ENCODE data around the gene C6orf89.

C6orf89 gene

DNA sequence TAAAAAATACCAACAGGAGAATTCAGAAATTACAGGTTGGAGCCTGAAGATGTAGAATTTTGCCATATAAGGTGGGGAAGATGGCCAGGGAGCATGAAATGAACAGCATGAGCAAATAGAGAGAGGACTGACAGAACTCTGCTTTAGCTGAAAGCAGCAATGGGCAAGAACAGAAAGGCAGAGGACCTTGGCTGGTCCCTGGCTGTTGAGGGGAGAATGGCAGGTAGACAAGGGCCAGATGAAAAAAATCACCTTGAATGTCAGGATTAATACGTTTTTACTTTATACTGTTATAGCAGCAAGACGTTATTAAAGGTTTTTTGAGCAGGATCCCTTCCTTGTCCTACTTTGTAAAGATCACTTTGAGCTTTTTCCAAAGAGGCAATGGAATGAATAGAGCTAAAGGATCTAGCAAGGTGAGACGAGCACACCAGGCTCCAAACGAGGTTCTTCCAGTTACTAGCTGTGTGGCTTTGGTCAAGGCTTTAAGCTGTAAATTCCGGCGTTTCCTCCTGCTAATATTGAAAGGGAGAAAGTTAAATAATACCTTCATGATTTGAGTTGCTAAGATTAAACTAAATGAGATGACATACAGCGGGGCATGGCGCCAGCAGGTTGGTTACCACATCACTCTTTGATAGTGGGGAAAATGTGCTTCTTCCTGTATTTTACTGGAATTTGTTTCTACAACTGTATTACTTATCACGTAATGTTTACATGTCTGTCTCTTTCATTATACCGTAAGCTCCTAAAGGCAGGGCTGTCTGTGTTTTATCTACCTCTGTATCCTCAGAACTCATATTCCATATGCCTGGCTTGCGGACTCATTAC is 11.9 kb upstream of the C6orf89 start:
- Histone ChIP-seq H2BK120ac (ENCODE audit: low read depth, low read length) (no peak overlapping the region), H4K8ac (ENCODE audit: low read length) (no peak overlapping the region), H2AK5ac (ENCODE audit: low read length, severe bottlenecking) (no peak overlapping the region), H3K9me3 (ENCODE audit: control insufficient read depth, low read length) (no peaks in the 10 kb centered on the region), H3K27me3 (ENCODE audit: control insufficient read depth in 1 of 2, insufficient read depth in 1 of 2, low read length in 2 of 2) (no peaks in the 10 kb centered on the region), H3K36me3 (ENCODE audit: control insufficient read depth in 1 of 2, insufficient read depth in 2 of 2, low read depth in 1 of 2, low read length in 2 of 2) (peaks cover 0 to 12% of the 10 kb centered on the region in 2 experiments), H2AFZ (ENCODE audit: low read depth, low read length) (peak overlapping the region; percentile 33), H3K79me1 (replicated peaks; ENCODE audit: low read length, poor library complexity, severe bottlenecking) (peaks cover 19% of the 10 kb centered on the region), H2BK5ac (ENCODE audit: low read depth, low read length, poor library complexity, severe bottlenecking) (peak overlapping the region; percentile 12), H2BK15ac (ENCODE audit: low read depth, poor library complexity, severe bottlenecking) (no peak overlapping the region), H3K27ac (ENCODE audit: low read length, poor library complexity, severe bottlenecking) (peak overlapping the region; percentile 91), H3K9ac (ENCODE audit: low read length) (peak overlapping the region; percentile 92), H4K91ac (ENCODE audit: low read length) (no peak overlapping the region), H2BK12ac (ENCODE audit: low read length in 2 of 2) (peak overlapping the region in 1 of 2 experiments; percentile 24), H3K4ac (ENCODE audit: low read depth in 1 of 2, low read length in 2 of 2) (peak overlapping the region in 1 of 2 experiments; percentile 53), H3K18ac (ENCODE audit: low read depth in 1 of 2, low read length in 2 of 2) (no peak overlapping the region), H3K23ac (ENCODE audit: low read length in 2 of 2) (no peak overlapping the region), H3K4me2 (ENCODE audit: low read length, poor library complexity, severe bottlenecking) (peak overlapping the region; percentile 63), H3K4me3 (ENCODE audit: insufficient read depth in 1 of 2, low read depth in 1 of 2, low read length in 2 of 2) (peak overlapping the region; percentile 90 to 92), H3K4me1 (ENCODE audit: control insufficient read depth, insufficient read depth, low read depth, low read length) (peaks cover 2% of the 10 kb centered on the region), H3K14ac (ENCODE audit: low read length in 2 of 2) (no peak overlapping the region)
- WGBS, result 40% methylated on average over 6 of the region's 11 CpGs
- peak; percentile 18 for DNase-seq

DNA sequence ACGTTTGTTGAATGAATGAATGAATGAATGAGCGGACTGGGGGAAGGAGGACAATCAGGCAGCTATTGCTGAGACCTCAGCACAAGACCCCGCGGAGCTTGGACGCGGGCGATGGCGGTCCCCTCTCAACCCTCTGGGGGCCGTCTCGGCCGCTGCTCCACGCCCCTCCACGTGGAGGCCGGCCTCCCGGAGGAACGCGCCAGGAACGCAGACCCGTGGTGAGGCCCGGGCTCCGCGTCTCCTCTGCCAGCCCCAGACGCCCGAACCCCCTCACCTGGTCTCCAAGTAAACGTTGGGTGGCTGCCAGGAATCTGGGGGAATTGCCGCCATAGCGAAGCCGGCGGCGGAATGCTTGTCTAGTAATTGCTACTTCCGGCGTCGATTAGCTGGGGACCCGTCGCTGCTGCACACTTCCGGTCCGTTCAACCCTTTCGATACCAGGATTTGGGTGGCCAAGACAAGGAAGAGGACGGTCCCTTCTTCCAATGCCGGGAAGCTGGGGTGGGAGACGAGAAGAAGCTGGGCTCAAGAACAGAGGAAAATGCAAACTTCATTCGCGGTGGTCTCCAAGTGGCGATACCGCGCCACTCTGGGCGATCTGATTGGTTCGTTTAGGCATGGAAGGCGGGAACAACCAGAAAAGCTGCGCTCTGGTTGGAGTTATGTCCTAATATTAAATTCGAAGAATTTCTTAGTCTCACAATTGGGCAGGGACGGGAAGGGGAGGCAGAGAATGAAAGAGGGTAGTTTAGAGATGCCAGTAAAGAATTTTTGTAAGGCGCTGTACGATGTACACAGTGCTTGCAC is 11.1 kb upstream of the C6orf89 start, which contains the start of gene PPIL1:
PPIL1 (minus strand) TSS at position 361 of the 807 bp plus-strand sequence; CDS start at position 330, 31 bp downstream.
- Histone ChIP-seq H2AK5ac (ENCODE audit: low read length, severe bottlenecking) (no peak within 1 kb of the TSS), H2BK15ac (ENCODE audit: low read depth, poor library complexity, severe bottlenecking) (peak within 1 kb of the TSS; percentile 95), H3K14ac (ENCODE audit: low read length in 2 of 2) (peak within 1 kb of the TSS in 1 of 2 experiments; percentile 72), H3K27ac (ENCODE audit: low read length, poor library complexity, severe bottlenecking) (peak within 1 kb of the TSS; percentile 91), H3K4me3 (ENCODE audit: insufficient read depth in 1 of 2, low read depth in 1 of 2, low read length in 2 of 2) (peak within 1 kb of the TSS; percentile 90 to 92), H2BK12ac (ENCODE audit: low read length in 2 of 2) (peak within 1 kb of the TSS; percentile 24 to 59), H3K27me3 (ENCODE audit: control insufficient read depth in 1 of 2, insufficient read depth in 1 of 2, low read length in 2 of 2) (no peaks in the 10 kb centered on the region), H3K4ac (ENCODE audit: low read depth in 1 of 2, low read length in 2 of 2) (peak within 1 kb of the TSS; percentile 53 to 87), H3K23ac (ENCODE audit: low read length in 2 of 2) (peak within 1 kb of the TSS in 1 of 2 experiments; percentile 56), H3K18ac (ENCODE audit: low read depth in 1 of 2, low read length in 2 of 2) (peak within 1 kb of the TSS; percentile 34 to 62), H2BK5ac (ENCODE audit: low read depth, low read length, poor library complexity, severe bottlenecking) (peak within 1 kb of the TSS; percentile 12), H3K9me3 (ENCODE audit: control insufficient read depth, low read length) (no peaks in the 10 kb centered on the region), H4K8ac (ENCODE audit: low read length) (peak within 1 kb of the TSS; percentile 90), H2AFZ (ENCODE audit: low read depth, low read length) (peak within 1 kb of the TSS; percentile 33), H2BK120ac (ENCODE audit: low read depth, low read length) (peak within 1 kb of the TSS; percentile 74), H3K79me1 (replicated peaks; ENCODE audit: low read length, poor library complexity, severe bottlenecking) (peaks cover 16% of the 10 kb centered on the region), H4K91ac (ENCODE audit: low read length) (peak within 1 kb of the TSS; percentile 85), H3K4me2 (ENCODE audit: low read length, poor library complexity, severe bottlenecking) (peak within 1 kb of the TSS; percentile 63), H3K36me3 (ENCODE audit: control insufficient read depth in 1 of 2, insufficient read depth in 2 of 2, low read depth in 1 of 2, low read length in 2 of 2) (peaks cover 0 to 7% of the 10 kb centered on the region in 2 experiments), H3K9ac (ENCODE audit: low read length) (peak within 1 kb of the TSS; percentile 92), H3K4me1 (ENCODE audit: control insufficient read depth, insufficient read depth, low read depth, low read length) (peaks cover 2% of the 10 kb centered on the region)
- WGBS, result under 1% methylated on average over 52 of the region's 54 CpGs
- peak; percentile 94 for DNase-seq

DNA sequence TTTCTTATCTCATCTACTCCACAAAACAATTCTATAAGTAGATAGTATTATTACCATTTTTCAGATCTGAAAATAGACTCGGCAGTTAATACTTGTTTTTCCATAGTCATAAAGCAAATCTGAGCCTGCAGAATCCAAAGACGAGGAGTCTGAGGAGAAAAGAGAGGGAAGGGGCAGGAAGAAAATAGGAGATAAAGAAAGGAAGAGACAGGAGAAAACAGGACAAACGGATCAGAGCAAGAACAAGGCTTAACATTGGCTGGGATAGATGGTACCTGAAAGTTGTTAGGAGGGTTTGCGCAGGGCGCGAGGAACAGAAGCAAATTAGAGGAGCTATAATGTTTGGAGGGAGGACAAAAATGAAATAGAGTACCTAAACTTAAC is 10.5 kb upstream of the C6orf89 start:
- Histone ChIP-seq H2BK12ac (ENCODE audit: low read length in 2 of 2) (no peak overlapping the region), H3K4me3 (ENCODE audit: insufficient read depth in 1 of 2, low read depth in 1 of 2, low read length in 2 of 2) (peak overlapping the region in 1 of 2 experiments; percentile 92), H3K14ac (ENCODE audit: low read length in 2 of 2) (no peak overlapping the region), H3K27ac (ENCODE audit: low read length, poor library complexity, severe bottlenecking) (peak overlapping the region; percentile 28), H3K4me2 (ENCODE audit: low read length, poor library complexity, severe bottlenecking) (peak overlapping the region; percentile 61), H2AK5ac (ENCODE audit: low read length, severe bottlenecking) (no peak overlapping the region), H4K91ac (ENCODE audit: low read length) (no peak overlapping the region), H2BK15ac (ENCODE audit: low read depth, poor library complexity, severe bottlenecking) (no peak overlapping the region), H3K79me1 (replicated peaks; ENCODE audit: low read length, poor library complexity, severe bottlenecking) (peaks cover 16% of the 10 kb centered on the region), H3K27me3 (ENCODE audit: control insufficient read depth in 1 of 2, insufficient read depth in 1 of 2, low read length in 2 of 2) (no peaks in the 10 kb centered on the region), H2BK5ac (ENCODE audit: low read depth, low read length, poor library complexity, severe bottlenecking) (no peak overlapping the region), H4K8ac (ENCODE audit: low read length) (no peak overlapping the region), H3K9ac (ENCODE audit: low read length) (peak overlapping the region; percentile 92), H3K4me1 (ENCODE audit: control insufficient read depth, insufficient read depth, low read depth, low read length) (peaks cover 2% of the 10 kb centered on the region), H2AFZ (ENCODE audit: low read depth, low read length) (no peak overlapping the region), H2BK120ac (ENCODE audit: low read depth, low read length) (no peak overlapping the region), H3K23ac (ENCODE audit: low read length in 2 of 2) (no peak overlapping the region), H3K9me3 (ENCODE audit: control insufficient read depth, low read length) (no peaks in the 10 kb centered on the region), H3K18ac (ENCODE audit: low read depth in 1 of 2, low read length in 2 of 2) (no peak overlapping the region), H3K36me3 (ENCODE audit: control insufficient read depth in 1 of 2, insufficient read depth in 2 of 2, low read depth in 1 of 2, low read length in 2 of 2) (peaks cover 0 to 1% of the 10 kb centered on the region in 2 experiments), H3K4ac (ENCODE audit: low read depth in 1 of 2, low read length in 2 of 2) (peak overlapping the region in 1 of 2 experiments; percentile 47)
- DNase-seq, result no peak
- WGBS, result 49% methylated on average over 6 of the region's 6 CpGs

DNA sequence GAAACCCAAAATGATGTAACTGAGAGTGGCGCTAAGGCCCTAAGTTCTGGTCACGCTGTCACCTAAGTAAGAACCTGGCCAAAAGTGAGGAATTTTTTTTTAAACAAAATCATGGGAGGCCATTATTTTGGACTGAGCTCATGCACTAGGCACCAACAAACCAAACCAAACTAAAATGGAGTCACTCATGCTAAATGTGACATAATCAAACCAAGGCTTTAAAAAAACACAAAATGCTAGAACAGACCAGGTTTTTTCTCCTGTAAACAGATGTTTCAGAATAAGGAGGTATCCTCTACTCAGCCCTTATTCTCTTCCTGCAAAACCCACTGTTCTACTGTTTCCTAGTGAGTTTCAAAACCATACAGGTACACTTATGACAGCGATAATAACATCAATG is 1.1 kb upstream of the C6orf89 start:
- Histone ChIP-seq H3K27ac (ENCODE audit: low read length, poor library complexity, severe bottlenecking) (no peak overlapping the region), H3K9me3 (ENCODE audit: control insufficient read depth, low read length) (no peaks in the 10 kb centered on the region), H2BK15ac (ENCODE audit: low read depth, poor library complexity, severe bottlenecking) (no peak overlapping the region), H3K4ac (ENCODE audit: low read depth in 1 of 2, low read length in 2 of 2) (no peak overlapping the region), H3K27me3 (ENCODE audit: control insufficient read depth in 1 of 2, insufficient read depth in 1 of 2, low read length in 2 of 2) (no peaks in the 10 kb centered on the region), H3K36me3 (ENCODE audit: control insufficient read depth in 1 of 2, insufficient read depth in 2 of 2, low read depth in 1 of 2, low read length in 2 of 2) (no peaks in the 10 kb centered on the region), H3K9ac (ENCODE audit: low read length) (no peak overlapping the region), H2BK120ac (ENCODE audit: low read depth, low read length) (no peak overlapping the region), H2AFZ (ENCODE audit: low read depth, low read length) (no peak overlapping the region), H3K4me1 (ENCODE audit: control insufficient read depth, insufficient read depth, low read depth, low read length) (peaks cover 1% of the 10 kb centered on the region), H3K4me3 (ENCODE audit: insufficient read depth in 1 of 2, low read depth in 1 of 2, low read length in 2 of 2) (no peak overlapping the region), H4K8ac (ENCODE audit: low read length) (no peak overlapping the region), H4K91ac (ENCODE audit: low read length) (no peak overlapping the region), H2BK12ac (ENCODE audit: low read length in 2 of 2) (no peak overlapping the region), H2BK5ac (ENCODE audit: low read depth, low read length, poor library complexity, severe bottlenecking) (no peak overlapping the region), H2AK5ac (ENCODE audit: low read length, severe bottlenecking) (no peak overlapping the region), H3K23ac (ENCODE audit: low read length in 2 of 2) (no peak overlapping the region), H3K18ac (ENCODE audit: low read depth in 1 of 2, low read length in 2 of 2) (no peak overlapping the region), H3K79me1 (replicated peaks; ENCODE audit: low read length, poor library complexity, severe bottlenecking) (peaks cover 13% of the 10 kb centered on the region), H3K14ac (ENCODE audit: low read length in 2 of 2) (no peak overlapping the region), H3K4me2 (ENCODE audit: low read length, poor library complexity, severe bottlenecking) (no peak overlapping the region)
- no peak for DNase-seq
- 100% methylated on average over 3 of the region's 3 CpGs for WGBS
